ENCODE data around the gene GGACT. TPM values are rescaled to one million over a fixed set of nuclear protein-coding genes. Genes with fewer than 3 reads are reported as not detected.

Gene GGACT
- polyA plus RNA-seq, 1 experiment: 7.6 TPM

- ChIA-PET POLR2A (no interaction called here), CTCF (no interaction called here)
- no peak for DNase-seq (ENCODE audit: low read depth, low spot score)
- Histone ChIP-seq H3K27me3 (ENCODE audit: control insufficient read depth, insufficient read depth, low read length) (no peaks in the 10 kb centered on the region), H3K9me3 (ENCODE audit: control insufficient read depth, insufficient read depth, low read length) (no peaks in the 10 kb centered on the region; the same call in 1 of the 2 replicates), H3K27ac (ENCODE audit: low read depth, low read length) (no peak overlapping the region), H3K4me3 (ENCODE audit: low read depth, low read length) (no peak overlapping the region)
- no peak for TF ChIP-seq CTCF (IDR thresholded peaks at IDR 0.05; ENCODE audit: low read depth, low read length)
Measured at GRCh38 chr13:100521851-100522617, 66.6 kb downstream of the GGACT start.

GRCh38 chr13:100520936-100521850, 67.4 kb downstream of the GGACT start:
- no peak overlapping the region for H3K4me3 ChIP-seq (ENCODE audit: low read depth, low read length)
- no peak for DNase-seq (ENCODE audit: low read depth, low spot score)
- ChIA-PET CTCF (interaction anchor here (0.7 kb wide), 1 partner anchor 604 kb away, joined by 4 read pairs; no protein-coding TSS in a partner anchor), POLR2A (no interaction called here)
- no peak for TF ChIP-seq CTCF (IDR thresholded peaks at IDR 0.05; ENCODE audit: low read depth, low read length)
- H3K27ac ChIP-seq (ENCODE audit: low read depth, low read length): no peak overlapping the region
- H3K27me3 ChIP-seq (ENCODE audit: control insufficient read depth, insufficient read depth, low read length): no peaks in the 10 kb centered on the region
- H3K9me3 ChIP-seq (ENCODE audit: control insufficient read depth, insufficient read depth, low read length): no peaks in the 10 kb centered on the region; the same call in 1 of the 2 replicates

GRCh38 chr13:100519626-100520025, 69.0 kb downstream of the GGACT start:
- no peak overlapping the region for H3K4me3 ChIP-seq (ENCODE audit: low read depth, low read length)
- no peak for DNase-seq (ENCODE audit: low read depth, low spot score)
- CTCF ChIA-PET: interaction anchor here (0.6 to 7.9 kb wide), 3 partner anchors 476 to 863 kb away, joined by 3 to 56 read pairs (median 3); no protein-coding TSS in a partner anchor

GRCh38 chr13:100518394-100519062, 70.1 kb downstream of the GGACT start:
- CTCF ChIA-PET: interaction anchor here (0.6 to 7.9 kb wide), 2 partner anchors 560 to 602 kb away, joined by 3 to 56 read pairs; no protein-coding TSS in a partner anchor

More at GRCh38 chr13:100519626-100520025, 69.0 kb downstream of the GGACT start:
- Histone ChIP-seq H3K9me3 (ENCODE audit: control insufficient read depth, insufficient read depth, low read length) (no peaks in the 10 kb centered on the region; the same call in 1 of the 2 replicates), H3K27ac (ENCODE audit: low read depth, low read length) (no peak overlapping the region), H3K27me3 (ENCODE audit: control insufficient read depth, insufficient read depth, low read length) (no peaks in the 10 kb centered on the region)
- POLR2A ChIA-PET: no interaction called here
- TF ChIP-seq CTCF (IDR thresholded peaks at IDR 0.05; ENCODE audit: low read depth, low read length): no peak

More at GRCh38 chr13:100518394-100519062, 70.1 kb downstream of the GGACT start:
- no peak overlapping the region for H3K27ac ChIP-seq (ENCODE audit: low read depth, low read length)
- no peak for DNase-seq (ENCODE audit: low read depth, low spot score)
- H3K9me3 ChIP-seq (ENCODE audit: control insufficient read depth, insufficient read depth, low read length): no peaks in the 10 kb centered on the region; the same call in 1 of the 2 replicates
- H3K27me3 ChIP-seq (ENCODE audit: control insufficient read depth, insufficient read depth, low read length): no peaks in the 10 kb centered on the region
- POLR2A ChIA-PET: no interaction called here
- H3K4me3 ChIP-seq (ENCODE audit: low read depth, low read length): no peak overlapping the region
- no peak for TF ChIP-seq CTCF (IDR thresholded peaks at IDR 0.05; ENCODE audit: low read depth, low read length)

Measured in AG04450 (cell line).